Measurements from ENCODE around the gene PEX6. TPM values are rescaled to one million over a fixed set of nuclear protein-coding genes. Genes with fewer than 3 reads are reported as not detected.

Gene PEX6
- polyA plus RNA-seq, 3 donors = 10.6 to 16.2 (median 15.5) TPM

DNA sequence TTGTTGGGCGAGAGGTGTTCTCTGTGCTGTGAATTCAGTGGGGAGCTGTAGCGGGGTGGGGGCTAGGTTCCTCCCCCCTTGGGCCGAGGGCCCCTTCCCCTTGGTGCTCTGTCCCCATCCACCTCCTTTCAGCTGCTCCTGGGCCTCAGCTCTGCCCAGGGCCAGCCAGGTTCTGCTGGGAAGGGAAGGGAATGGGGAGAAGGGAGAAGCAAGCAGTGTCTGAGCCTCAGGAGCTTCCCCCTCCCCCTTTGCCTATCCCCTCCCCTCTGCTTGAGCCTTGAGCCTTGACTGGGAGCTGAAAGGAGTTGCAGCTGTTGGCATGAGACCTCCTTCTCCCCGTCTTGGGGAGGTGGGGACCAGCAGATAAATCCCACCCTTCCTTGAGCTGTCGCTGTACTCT, 41.9 kb upstream of the PEX6 start:
- TF ChIP-seq, protein P1, sequence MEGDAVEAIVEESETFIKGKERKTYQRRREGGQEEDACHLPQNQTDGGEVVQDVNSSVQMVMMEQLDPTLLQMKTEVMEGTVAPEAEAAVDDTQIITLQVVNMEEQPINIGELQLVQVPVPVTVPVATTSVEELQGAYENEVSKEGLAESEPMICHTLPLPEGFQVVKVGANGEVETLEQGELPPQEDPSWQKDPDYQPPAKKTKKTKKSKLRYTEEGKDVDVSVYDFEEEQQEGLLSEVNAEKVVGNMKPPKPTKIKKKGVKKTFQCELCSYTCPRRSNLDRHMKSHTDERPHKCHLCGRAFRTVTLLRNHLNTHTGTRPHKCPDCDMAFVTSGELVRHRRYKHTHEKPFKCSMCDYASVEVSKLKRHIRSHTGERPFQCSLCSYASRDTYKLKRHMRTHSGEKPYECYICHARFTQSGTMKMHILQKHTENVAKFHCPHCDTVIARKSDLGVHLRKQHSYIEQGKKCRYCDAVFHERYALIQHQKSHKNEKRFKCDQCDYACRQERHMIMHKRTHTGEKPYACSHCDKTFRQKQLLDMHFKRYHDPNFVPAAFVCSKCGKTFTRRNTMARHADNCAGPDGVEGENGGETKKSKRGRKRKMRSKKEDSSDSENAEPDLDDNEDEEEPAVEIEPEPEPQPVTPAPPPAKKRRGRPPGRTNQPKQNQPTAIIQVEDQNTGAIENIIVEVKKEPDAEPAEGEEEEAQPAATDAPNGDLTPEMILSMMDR (IDR thresholded peaks at IDR 0.05) = no peak
- Mint-ChIP-seq H3K9me3 (no peaks in the 10 kb centered on the region), H3K36me3 (peaks cover 39 to 61% of the 10 kb centered on the region in 2 donors), H3K27me3 (ENCODE audit: low read depth in 3 of 3) (peaks cover 0 to 4% (median 0%) of the 10 kb centered on the region in 3 donors), H3K27ac (peak overlapping the region in 5 of 7 donors; percentile 38 to 83 (median 75)), H3K4me3 (peak overlapping the region; percentile 84 to 96), H3K4me1 (peaks cover 27% of the 10 kb centered on the region)
- no peaks in the 10 kb centered on the region for H3K9me3 ChIP-seq (replicated peaks in 1 of 2; ENCODE audit: control insufficient read depth in 1 of 2, insufficient read depth in 1 of 2, low read length in 2 of 2)
- peak overlapping the region; percentile 49 to 78 for H3K27ac ChIP-seq (ENCODE audit: low read depth in 1 of 2, low read length in 2 of 2)
- intact Hi-C loops (cut with micrococcal nuclease) = no loop called here
- H3K4me1 ChIP-seq (ENCODE audit: control insufficient read depth in 1 of 2, insufficient read depth in 2 of 2, low read length in 2 of 2) = peaks cover 24 to 27% of the 10 kb centered on the region in 2 donors
- peak overlapping the region; percentile 91 for H3K4me2 ChIP-seq (replicated peaks; ENCODE audit: extremely low read depth, low read length, poor library complexity, severe bottlenecking)
- H4K20me1 ChIP-seq (ENCODE audit: insufficient read depth, low read length) = peaks cover 67% of the 10 kb centered on the region
- H3K4me3 ChIP-seq (replicated peaks in 1 of 3; ENCODE audit: low read depth in 2 of 3, low read length in 3 of 3) = peak overlapping the region; percentile 89 to 99 (median 94)
- peaks cover 55% of the 10 kb centered on the region for H3K79me2 ChIP-seq (ENCODE audit: insufficient read depth, low read length)
- H3K27me3 ChIP-seq (ENCODE audit: control insufficient read depth in 2 of 2, insufficient read depth in 2 of 2, low read length in 2 of 2) = no peaks in the 10 kb centered on the region
- H3K9ac ChIP-seq (ENCODE audit: insufficient read depth, low read length, poor library complexity, severe bottlenecking) = no peak overlapping the region
- peak in 1 of 3 donors; percentile 3 for DNase-seq
- peaks cover 40 to 48% of the 10 kb centered on the region in 2 donors for H3K36me3 ChIP-seq (replicated peaks in 1 of 2; ENCODE audit: control insufficient read depth in 1 of 2, insufficient read depth in 2 of 2, low read length in 2 of 2)
- whole genome bisulfite sequencing (ENCODE audit: insufficient coverage) = no CpG with 5 or more reads among the region's 5 CpGs
- peak overlapping the region; percentile 73 for H2AFZ ChIP-seq (ENCODE audit: insufficient read depth, low read depth, low read length, poor library complexity, severe bottlenecking)

DNA sequence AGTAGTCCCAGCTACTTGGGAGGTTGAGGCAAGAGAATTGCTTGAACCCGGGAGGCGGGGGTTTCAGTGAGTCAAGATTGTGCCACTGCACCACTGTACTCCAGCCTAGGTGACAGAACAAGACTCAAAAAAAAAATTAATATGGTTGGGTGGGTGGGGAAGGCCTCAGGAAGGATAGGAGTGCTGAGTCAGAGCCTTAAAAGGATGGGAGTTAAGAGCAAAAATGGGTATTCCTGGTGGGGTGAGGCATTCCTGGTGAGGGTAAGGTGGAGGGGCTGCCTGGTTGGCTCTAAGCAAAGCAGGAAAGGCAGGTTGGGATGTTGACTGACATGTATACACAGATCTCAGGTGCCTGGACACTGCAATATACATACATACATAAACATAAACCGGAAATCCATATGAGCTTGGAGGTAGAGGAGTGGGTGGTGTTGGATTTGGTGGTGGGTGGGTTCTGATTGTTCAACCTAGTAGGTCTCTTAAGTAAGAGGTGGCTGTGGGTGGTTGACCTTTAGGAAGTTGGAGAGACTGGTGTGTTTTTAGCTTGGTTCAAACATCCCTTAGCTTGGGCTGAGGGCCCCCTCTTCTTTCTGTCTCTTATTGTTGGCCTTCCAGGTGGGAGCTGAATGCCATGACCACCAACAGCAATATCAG, 41.2 kb upstream of the PEX6 start:
- intact Hi-C loops (cut with micrococcal nuclease) = no loop called here
- peaks cover 62% of the 10 kb centered on the region for H3K79me2 ChIP-seq (ENCODE audit: insufficient read depth, low read length)
- Mint-ChIP-seq H3K27me3 (ENCODE audit: low read depth in 3 of 3) (peaks cover 0 to 3% (median 0%) of the 10 kb centered on the region in 3 donors), H3K9me3 (no peaks in the 10 kb centered on the region), H3K4me3 (no peak overlapping the region), H3K36me3 (peaks cover 37 to 54% of the 10 kb centered on the region in 2 donors), H3K27ac (peak overlapping the region in 4 of 7 donors; percentile 33 to 49 (median 40)), H3K4me1 (peaks cover 33% of the 10 kb centered on the region)
- H3K9ac ChIP-seq (ENCODE audit: insufficient read depth, low read length, poor library complexity, severe bottlenecking) = no peak overlapping the region
- TF ChIP-seq, protein P1 (IDR thresholded peaks at IDR 0.05) = no peak
- H3K9me3 ChIP-seq (replicated peaks in 1 of 2; ENCODE audit: control insufficient read depth in 1 of 2, insufficient read depth in 1 of 2, low read length in 2 of 2) = no peaks in the 10 kb centered on the region
- H2AFZ ChIP-seq (ENCODE audit: insufficient read depth, low read depth, low read length, poor library complexity, severe bottlenecking) = no peak overlapping the region
- WGBS (ENCODE audit: insufficient coverage) = 94% methylated on average over 2 of the region's 3 CpGs
- peaks cover 70% of the 10 kb centered on the region for H4K20me1 ChIP-seq (ENCODE audit: insufficient read depth, low read length)
- no peaks in the 10 kb centered on the region for H3K27me3 ChIP-seq (ENCODE audit: control insufficient read depth in 2 of 2, insufficient read depth in 2 of 2, low read length in 2 of 2)
- no peak overlapping the region for H3K4me2 ChIP-seq (replicated peaks; ENCODE audit: extremely low read depth, low read length, poor library complexity, severe bottlenecking)
- peaks cover 36 to 41% of the 10 kb centered on the region in 2 donors for H3K36me3 ChIP-seq (replicated peaks in 1 of 2; ENCODE audit: control insufficient read depth in 1 of 2, insufficient read depth in 2 of 2, low read length in 2 of 2)
- no peak for DNase-seq
- no peak overlapping the region for H3K4me3 ChIP-seq (replicated peaks in 1 of 3; ENCODE audit: low read depth in 2 of 3, low read length in 3 of 3)
- peaks cover 31 to 34% of the 10 kb centered on the region in 2 donors for H3K4me1 ChIP-seq (ENCODE audit: control insufficient read depth in 1 of 2, insufficient read depth in 2 of 2, low read length in 2 of 2)
- no peak overlapping the region for H3K27ac ChIP-seq (ENCODE audit: low read depth in 1 of 2, low read length in 2 of 2)

Data from CD14-positive monocyte (primary cell).